AG09309 (cell line): Measurements from ENCODE around the gene GPC3.

ENCODE experiments used
- DNase-seq: peaks from one replicate; pipeline ENCODE4 v3.0.0-alpha.2; 2010; ENCODE audit warnings: low read depth
- H3K4me3 ChIP-seq: 2 replicates; pipeline ENCODE4 v1.5.1; 2011; ENCODE audit warnings: mild to moderate bottlenecking, low read depth, low read length, moderate library complexity; ENCODE audit not compliant: control insufficient read depth
- TF ChIP-seq, protein P1 (sequence below): IDR thresholded peaks from 2 replicates; pipeline ENCODE4 v1.5.1; 2011; ENCODE audit warnings: mild to moderate bottlenecking, low read depth, low read length, inconsistent platforms; ENCODE audit not compliant: insufficient read depth, control insufficient read depth; ENCODE audit errors: missing control alignments

GPC3 gene

DNA sequence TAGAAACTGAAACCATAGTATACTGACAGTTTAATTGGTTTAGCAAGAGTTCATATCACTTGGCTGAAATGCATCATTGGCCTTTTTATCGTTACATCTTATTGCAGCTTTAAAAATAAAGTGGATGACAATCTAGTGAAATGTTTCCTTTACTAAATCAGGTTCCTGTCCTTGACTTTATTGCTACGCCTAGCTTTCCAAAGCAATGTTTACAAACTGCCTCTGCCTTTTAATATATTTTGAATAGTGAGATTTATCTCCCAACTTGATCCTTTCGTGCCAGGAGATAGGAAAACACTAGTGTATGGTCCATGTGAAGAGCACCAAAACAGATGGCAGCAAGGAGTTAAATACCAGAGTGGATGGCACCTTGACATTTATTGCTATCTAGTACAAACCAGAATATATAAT, 67.0 kb downstream of the GPC3 start:
- TF ChIP-seq, protein P1, sequence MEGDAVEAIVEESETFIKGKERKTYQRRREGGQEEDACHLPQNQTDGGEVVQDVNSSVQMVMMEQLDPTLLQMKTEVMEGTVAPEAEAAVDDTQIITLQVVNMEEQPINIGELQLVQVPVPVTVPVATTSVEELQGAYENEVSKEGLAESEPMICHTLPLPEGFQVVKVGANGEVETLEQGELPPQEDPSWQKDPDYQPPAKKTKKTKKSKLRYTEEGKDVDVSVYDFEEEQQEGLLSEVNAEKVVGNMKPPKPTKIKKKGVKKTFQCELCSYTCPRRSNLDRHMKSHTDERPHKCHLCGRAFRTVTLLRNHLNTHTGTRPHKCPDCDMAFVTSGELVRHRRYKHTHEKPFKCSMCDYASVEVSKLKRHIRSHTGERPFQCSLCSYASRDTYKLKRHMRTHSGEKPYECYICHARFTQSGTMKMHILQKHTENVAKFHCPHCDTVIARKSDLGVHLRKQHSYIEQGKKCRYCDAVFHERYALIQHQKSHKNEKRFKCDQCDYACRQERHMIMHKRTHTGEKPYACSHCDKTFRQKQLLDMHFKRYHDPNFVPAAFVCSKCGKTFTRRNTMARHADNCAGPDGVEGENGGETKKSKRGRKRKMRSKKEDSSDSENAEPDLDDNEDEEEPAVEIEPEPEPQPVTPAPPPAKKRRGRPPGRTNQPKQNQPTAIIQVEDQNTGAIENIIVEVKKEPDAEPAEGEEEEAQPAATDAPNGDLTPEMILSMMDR: no peak
- no peak overlapping the region for H3K4me3 ChIP-seq
- no peak for DNase-seq

DNA sequence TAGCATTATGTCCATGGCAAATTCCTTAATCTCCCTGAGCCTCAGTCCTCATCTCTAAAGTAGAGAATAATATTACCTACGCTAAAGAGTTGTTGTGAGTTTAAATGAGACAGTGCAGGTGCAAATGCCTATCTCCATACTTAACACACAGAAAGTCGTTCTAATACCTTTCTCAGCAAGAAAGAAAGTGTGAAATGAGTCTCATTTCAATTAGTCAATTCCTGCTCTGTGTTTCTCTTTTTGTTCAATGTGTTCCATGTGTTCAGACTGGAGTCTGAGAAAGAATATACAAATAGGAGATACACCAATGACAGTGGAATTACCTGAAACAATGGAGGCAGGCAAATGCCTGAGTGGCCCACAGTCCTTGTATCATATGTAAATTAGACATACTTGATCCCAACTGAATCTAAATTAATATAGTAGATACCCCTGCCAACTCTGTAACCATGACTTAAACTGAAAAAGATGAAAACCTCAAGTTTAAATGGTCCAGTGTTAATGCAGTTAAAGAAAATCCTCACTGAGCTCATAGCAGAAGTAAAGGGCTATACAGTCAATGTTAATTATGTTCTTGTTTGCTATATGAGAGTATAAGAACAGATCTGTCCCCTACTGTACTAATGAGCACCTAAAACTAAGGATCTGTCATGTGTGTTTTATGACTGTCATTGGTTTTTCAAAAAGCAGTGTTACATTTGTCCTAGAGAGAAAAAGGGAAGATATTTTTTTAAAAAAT, 68.2 kb downstream of the GPC3 start:
- DNase-seq: no peak
- no peak overlapping the region for H3K4me3 ChIP-seq
- TF ChIP-seq, protein P1: no peak

DNA sequence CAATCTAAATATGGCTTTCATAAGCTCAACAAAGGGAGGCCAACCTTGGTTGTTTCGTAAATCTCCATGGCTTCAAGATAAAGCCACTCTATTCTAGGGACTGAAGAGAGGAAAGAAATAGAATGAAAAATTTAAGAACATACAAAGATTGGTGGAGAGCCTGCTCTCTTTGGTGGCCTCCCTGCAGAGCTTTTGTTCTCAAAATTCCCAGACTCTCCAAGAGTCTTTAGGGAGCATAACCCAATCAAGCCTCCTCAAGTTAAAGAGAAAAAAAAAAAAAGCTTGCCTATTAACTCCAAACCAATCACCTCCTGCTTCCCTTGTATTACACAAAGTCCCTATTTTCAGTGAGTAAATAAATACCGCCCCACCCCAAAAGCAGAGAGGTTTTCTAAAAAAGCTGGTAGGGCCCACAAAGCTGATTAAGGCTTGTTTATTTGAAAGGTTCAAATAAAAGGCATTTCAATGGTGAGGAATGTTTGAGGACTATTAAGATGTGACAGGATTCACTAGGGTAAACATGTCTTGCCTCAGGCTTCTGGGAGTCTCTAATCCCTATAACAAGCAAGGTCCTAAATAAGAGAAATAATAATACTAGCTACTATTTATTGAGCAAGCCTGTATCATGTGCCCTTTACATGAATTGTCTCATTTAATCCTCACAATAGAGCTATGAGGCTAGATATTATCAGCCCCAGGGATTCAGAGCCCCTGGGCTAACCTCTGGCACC, 71.6 kb downstream of the GPC3 start:
- no peak for DNase-seq
- TF ChIP-seq, protein P1: no peak
- no peak overlapping the region for H3K4me3 ChIP-seq

DNA sequence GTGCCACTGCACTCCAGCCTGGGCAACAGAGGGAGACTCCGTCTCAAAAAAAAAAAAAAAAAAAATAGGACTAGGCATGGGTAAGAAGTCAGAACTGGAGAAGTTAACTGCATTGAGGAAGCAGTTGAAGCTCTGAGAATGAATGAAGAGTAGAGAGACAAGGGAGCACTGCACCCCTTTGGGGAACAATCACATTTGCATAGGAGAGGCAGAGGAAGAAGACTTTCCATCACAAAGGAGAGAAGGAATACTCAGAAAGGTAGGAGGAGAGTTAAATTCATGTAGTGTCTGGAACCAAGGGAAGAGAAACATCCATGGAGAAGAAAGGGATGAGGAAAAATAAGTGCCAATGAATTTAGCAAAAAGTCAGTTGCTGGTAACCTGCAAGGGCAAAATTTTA, 72.4 kb downstream of the GPC3 start:
- no peak overlapping the region for H3K4me3 ChIP-seq
- no peak for DNase-seq
- TF ChIP-seq, protein P1: no peak

DNA sequence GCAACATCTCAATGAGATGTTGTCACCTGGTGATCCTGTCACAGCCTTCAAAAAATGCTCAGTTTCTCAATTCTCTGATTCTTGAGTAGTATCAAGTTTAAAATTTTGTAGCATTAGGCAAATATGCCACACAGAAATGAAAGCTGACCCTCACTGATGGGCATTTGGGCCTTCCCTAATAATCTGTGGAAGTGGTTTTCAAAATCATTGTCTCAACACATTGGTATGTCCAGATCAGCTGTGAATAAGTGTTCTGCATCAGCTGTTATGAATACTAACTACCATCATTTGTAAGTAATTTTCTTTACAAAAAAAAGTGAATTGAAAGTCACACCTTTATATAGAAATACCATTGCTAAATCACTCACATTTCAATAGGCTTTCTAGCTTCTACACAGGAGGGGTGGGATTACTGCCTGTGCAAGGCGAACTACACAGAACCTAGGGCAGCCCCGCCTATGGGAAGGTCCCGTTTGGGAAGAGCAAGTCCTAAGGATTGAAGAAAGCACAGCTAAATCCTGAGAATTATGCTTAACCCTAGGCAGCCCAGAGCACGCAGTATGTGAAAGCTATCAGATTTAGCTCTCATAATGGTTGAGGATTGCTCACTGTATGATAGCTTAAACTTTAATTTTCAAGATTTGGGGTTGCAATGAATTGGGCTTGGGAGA, 73.4 kb downstream of the GPC3 start:
- no peak overlapping the region for H3K4me3 ChIP-seq
- DNase-seq: no peak
- TF ChIP-seq, protein P1: no peak

DNA sequence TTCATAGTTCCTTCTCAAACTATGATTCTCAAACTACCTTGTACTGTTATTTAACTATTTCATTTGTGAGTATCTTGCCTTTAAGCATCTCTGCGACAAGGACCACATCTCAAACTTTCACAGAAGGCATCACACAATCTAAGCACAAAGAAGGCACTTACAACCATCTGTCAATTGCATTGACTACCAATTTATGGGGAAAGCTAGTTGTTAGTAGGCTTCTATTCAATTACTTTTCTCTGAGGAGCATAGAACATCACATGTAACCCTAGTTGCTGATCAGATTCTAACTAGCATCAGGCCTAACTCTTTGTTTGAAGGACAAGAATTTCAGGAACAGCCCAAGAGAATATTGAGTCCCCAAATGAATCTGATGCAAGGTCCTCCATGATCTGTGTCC, 74.9 kb downstream of the GPC3 start:
- H3K4me3 ChIP-seq: no peak overlapping the region
- TF ChIP-seq, protein P1: no peak
- DNase-seq: no peak
